Tibial nerve (tissue), 3 donors: ENCODE results near the gene ZNF346.

ENCODE experiments used
- CTCF ChIP-seq, 5 experiments: fragments of 200-600 bp in 3 of 5; fragments of 450-650 bp in 2 of 5; sonication (generic) in 3 of 5; IDR thresholded peaks; one replicate each; pipeline ENCODE4 v1.5.1; 2016 to 2019; ENCODE audit warnings: antibody characterized with exemption in 5 of 5, mild to moderate bottlenecking in 3 of 5, moderate library complexity in 2 of 5
- POLR2A ChIP-seq, 2 donors: fragments of 450-650 bp; IDR thresholded peaks; one replicate each; pipeline ENCODE4 v1.6.1; 2017; ENCODE audit warnings: antibody characterized with exemption in 2 of 2, mild to moderate bottlenecking in 2 of 2, moderate library complexity in 2 of 2

- TF ChIP-seq CTCF (IDR thresholded peaks at IDR 0.05) (no peak), POLR2A (IDR thresholded peaks at IDR 0.05) (no peak)
Observed at GRCh38 chr5:177070536-177071191, 48.2 kb downstream of the ZNF346 start.
